Cardiac muscle cell (in vitro differentiated cells and primary cell): ENCODE measurements around the gene PLEKHA6. TPM values are rescaled to one million over a fixed set of nuclear protein-coding genes. Genes with fewer than 3 reads are reported as not detected.

Experiments used
- DNase-seq, 2 donors: peaks; one replicate each; pipeline versions ENCODE4 v3.0.0 to v3.0.0-alpha.2; 2010 to 2017; ENCODE audit warnings: low read depth in 1 of 2, low spot score in 1 of 2
- H3K27ac ChIP-seq: fragments of 200-600 bp; sonication (generic); 2 replicates; pipeline ENCODE4 v1.5.1; 2016
- H3K27me3 ChIP-seq: fragments of 200-600 bp; sonication (generic); 2 replicates; pipeline ENCODE4 v1.6.0; 2016; ENCODE audit warnings: control low read depth
- H3K36me3 ChIP-seq: fragments of 200-600 bp; sonication (generic); 2 replicates; pipeline ENCODE4 v1.5.1; 2016; ENCODE audit warnings: control low read depth
- H3K4me1 ChIP-seq: fragments of 200-600 bp; sonication (generic); 2 replicates; pipeline ENCODE4 v1.8.1; 2017; ENCODE audit warnings: low read depth, mild to moderate bottlenecking, mixed run types
- H3K4me3 ChIP-seq: fragments of 200-600 bp; sonication (generic); 2 replicates; pipeline ENCODE4 v1.5.1; 2016; ENCODE audit warnings: mild to moderate bottlenecking
- H3K9me3 ChIP-seq: fragments of 200-600 bp; sonication (generic); 2 replicates; pipeline ENCODE4 v1.5.1; 2017; ENCODE audit warnings: low read depth, mild to moderate bottlenecking, control low read depth
- polyA plus RNA-seq: library from polyadenylated mRNA; unstranded; fragments of >200 nt; fragmentation: Nextera tagmentation; extraction: Ambion mirVana; gene quantifications from 2 replicates; pipeline ENCODE4 v1.2.1, GENCODE V29; 2016
- total RNA-seq: library from RNA; depleted of rRNA; stranded (reverse); fragments of >200 nt; gene quantifications from 2 replicates; pipeline ENCODE4 v1.2.3, GENCODE V29; 2016
- TF ChIP-seq, protein P1 (sequence below): IDR thresholded peaks from 2 replicates; pipeline ENCODE4 v1.5.1; 2012; ENCODE audit warnings: low read depth, mild to moderate bottlenecking, low read length

Gene PLEKHA6
- total and polyA plus RNA-seq, 2 experiments from 2014 or later = 41.6 to 44.1 TPM

GRCh38 chr1:204320382-204320804 lies 39.3 kb downstream of the PLEKHA6 start:
- Histone ChIP-seq H3K27ac (no peak overlapping the region), H3K36me3 (no peaks in the 10 kb centered on the region), H3K4me1 (peaks cover 29% of the 10 kb centered on the region), H3K4me3 (no peak overlapping the region), H3K27me3 (no peaks in the 10 kb centered on the region), H3K9me3 (no peaks in the 10 kb centered on the region)
- TF ChIP-seq, protein P1, sequence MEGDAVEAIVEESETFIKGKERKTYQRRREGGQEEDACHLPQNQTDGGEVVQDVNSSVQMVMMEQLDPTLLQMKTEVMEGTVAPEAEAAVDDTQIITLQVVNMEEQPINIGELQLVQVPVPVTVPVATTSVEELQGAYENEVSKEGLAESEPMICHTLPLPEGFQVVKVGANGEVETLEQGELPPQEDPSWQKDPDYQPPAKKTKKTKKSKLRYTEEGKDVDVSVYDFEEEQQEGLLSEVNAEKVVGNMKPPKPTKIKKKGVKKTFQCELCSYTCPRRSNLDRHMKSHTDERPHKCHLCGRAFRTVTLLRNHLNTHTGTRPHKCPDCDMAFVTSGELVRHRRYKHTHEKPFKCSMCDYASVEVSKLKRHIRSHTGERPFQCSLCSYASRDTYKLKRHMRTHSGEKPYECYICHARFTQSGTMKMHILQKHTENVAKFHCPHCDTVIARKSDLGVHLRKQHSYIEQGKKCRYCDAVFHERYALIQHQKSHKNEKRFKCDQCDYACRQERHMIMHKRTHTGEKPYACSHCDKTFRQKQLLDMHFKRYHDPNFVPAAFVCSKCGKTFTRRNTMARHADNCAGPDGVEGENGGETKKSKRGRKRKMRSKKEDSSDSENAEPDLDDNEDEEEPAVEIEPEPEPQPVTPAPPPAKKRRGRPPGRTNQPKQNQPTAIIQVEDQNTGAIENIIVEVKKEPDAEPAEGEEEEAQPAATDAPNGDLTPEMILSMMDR = no peak
- DNase-seq = peak in 1 of 2 donors; percentile 83

DNA sequence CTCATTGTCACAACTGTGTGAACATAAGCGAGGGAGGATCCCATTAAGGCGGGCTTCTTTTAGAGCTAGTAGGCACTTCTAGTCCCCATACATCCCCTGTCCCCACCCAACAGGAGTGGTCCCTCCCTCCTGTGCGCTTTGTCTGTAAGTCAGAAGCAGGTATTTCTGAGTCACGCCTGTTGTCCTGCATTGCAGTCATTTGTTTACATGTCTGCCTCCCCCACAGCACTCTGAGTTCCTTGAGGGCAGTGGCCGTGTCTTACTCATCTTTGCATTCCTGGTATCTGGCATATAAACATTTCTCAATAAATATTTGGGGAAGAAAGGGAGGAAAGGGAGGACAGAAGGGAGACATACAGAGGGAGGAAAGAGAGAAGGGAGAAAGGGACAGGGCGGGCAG lies 40.3 kb downstream of the PLEKHA6 start:
- Histone ChIP-seq H3K4me3 (no peak overlapping the region), H3K27ac (no peak overlapping the region), H3K4me1 (peaks cover 27% of the 10 kb centered on the region), H3K27me3 (no peaks in the 10 kb centered on the region), H3K36me3 (no peaks in the 10 kb centered on the region), H3K9me3 (no peaks in the 10 kb centered on the region)
- TF ChIP-seq, protein P1 = no peak
- peak in 1 of 2 donors; percentile 80 for DNase-seq

- no peaks in the 10 kb centered on the region for H3K9me3 ChIP-seq
- no peak overlapping the region for H3K4me3 ChIP-seq
- H3K27me3 ChIP-seq = no peaks in the 10 kb centered on the region
- no peaks in the 10 kb centered on the region for H3K36me3 ChIP-seq
- H3K4me1 ChIP-seq = peaks cover 23% of the 10 kb centered on the region
- no peak overlapping the region for H3K27ac ChIP-seq
- TF ChIP-seq, protein P1 = no peak
- peak in 1 of 2 donors; percentile 49 for DNase-seq
These were observed 40.7 kb downstream of the PLEKHA6 start for GRCh38 chr1:204319027-204319426.

DNA sequence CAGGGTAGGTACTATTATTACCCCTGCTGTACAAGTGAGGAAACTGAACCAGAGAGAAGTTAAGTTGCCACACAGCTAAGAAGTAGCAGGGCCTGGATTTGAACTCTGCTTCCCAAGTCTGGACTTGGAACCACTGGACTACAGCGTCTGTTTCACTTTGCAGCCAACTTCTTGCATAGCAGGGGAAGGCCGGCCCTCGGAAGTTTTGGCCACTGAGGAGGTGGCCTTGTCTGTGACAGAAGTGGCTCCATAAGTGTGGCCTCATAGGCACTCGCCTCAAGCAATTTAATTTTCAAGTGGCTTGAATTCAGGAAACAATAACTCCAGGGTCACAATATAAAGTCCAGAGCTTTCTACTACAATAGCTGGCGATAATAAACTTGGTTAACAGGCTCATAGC lies 41.4 kb downstream of the PLEKHA6 start:
- TF ChIP-seq, protein P1 = no peak
- Histone ChIP-seq H3K4me3 (no peak overlapping the region), H3K4me1 (peaks cover 16% of the 10 kb centered on the region)

GRCh38 chr1:204317170-204317569 lies 42.6 kb downstream of the PLEKHA6 start:
- TF ChIP-seq, protein P1 = no peak
- no peak overlapping the region for H3K27ac ChIP-seq

More for the DNA sequence above, 41.4 kb downstream of the PLEKHA6 start:
- Histone ChIP-seq H3K36me3 (no peaks in the 10 kb centered on the region), H3K27ac (peak overlapping the region; percentile 19), H3K27me3 (no peaks in the 10 kb centered on the region), H3K9me3 (no peaks in the 10 kb centered on the region)
- no peak for DNase-seq

More at GRCh38 chr1:204317170-204317569, 42.6 kb downstream of the PLEKHA6 start:
- Histone ChIP-seq H3K4me1 (peaks cover 12% of the 10 kb centered on the region), H3K4me3 (no peak overlapping the region), H3K27me3 (no peaks in the 10 kb centered on the region), H3K9me3 (no peaks in the 10 kb centered on the region), H3K36me3 (no peaks in the 10 kb centered on the region)
- DNase-seq = no peak
